ENCODE results near the gene TBC1D2. TPM values are rescaled to one million over a fixed set of nuclear protein-coding genes. Genes with fewer than 3 reads are reported as not detected.

The TBC1D2 gene
- total RNA-seq, 1 donor from 2014 or later, result 16.3 TPM

DNA sequence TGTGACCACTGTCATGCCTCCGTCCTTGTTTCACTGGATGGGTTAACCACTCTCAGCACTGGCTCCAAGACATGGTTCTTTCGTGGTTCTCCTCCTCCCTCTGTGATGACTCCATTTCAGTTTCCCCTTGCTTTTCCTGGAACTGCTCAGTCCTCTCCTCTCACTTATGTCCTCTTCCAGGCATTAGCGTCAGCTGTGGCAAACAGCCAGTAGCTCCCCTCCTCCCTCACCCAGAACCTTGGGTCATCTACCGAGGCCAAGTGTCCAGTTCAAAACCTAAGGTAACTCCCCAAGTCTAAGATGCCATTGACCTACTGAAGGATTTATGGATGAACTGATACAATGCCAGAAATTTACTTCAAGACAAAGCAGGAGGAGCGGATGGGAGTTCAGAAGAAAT is 53.2 kb downstream of the TBC1D2 start:
- intact Hi-C loops (cut with DNase I), result loop anchor here (10.0 kb wide), 1 partner anchor 127 kb away; no protein-coding TSS in a partner anchor
- no peak for DNase-seq (ENCODE audit: low spot score)
- ATAC-seq, result peak; percentile 42

- DNase-seq (ENCODE audit: low spot score) (no peak), ATAC-seq (no peak)
- intact Hi-C loops (cut with DNase I), result loop anchor here (10.0 kb wide), 1 partner anchor 127 kb away; no protein-coding TSS in a partner anchor
Observed at GRCh38 chr9:98201749-98202148, 53.7 kb downstream of the TBC1D2 start.

DNA sequence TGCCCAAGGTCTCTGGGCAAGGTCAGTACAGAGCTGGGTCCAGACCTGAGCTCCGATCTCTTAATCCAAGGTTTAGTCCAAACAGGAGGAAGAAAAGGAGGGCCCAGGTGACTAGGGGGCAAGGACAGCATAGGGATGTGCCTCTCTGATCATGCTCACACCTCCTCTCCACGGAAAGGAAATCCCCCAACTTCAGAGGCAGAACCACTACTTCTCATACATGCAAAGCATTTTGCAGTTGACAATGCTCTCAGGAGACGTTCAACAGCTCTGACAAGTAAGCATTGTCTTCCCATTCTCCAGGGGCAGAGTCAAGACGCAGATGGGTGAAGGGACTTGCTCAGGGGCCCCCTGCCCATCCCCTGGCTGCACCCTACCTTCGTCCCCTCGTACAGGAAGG is 54.3 kb downstream of the TBC1D2 start:
- intact Hi-C loops (cut with DNase I), result loop anchor here (10.0 kb wide), 1 partner anchor 126 kb away; no protein-coding TSS in a partner anchor
- no peak for DNase-seq (ENCODE audit: low spot score)
- no peak for ATAC-seq

DNA sequence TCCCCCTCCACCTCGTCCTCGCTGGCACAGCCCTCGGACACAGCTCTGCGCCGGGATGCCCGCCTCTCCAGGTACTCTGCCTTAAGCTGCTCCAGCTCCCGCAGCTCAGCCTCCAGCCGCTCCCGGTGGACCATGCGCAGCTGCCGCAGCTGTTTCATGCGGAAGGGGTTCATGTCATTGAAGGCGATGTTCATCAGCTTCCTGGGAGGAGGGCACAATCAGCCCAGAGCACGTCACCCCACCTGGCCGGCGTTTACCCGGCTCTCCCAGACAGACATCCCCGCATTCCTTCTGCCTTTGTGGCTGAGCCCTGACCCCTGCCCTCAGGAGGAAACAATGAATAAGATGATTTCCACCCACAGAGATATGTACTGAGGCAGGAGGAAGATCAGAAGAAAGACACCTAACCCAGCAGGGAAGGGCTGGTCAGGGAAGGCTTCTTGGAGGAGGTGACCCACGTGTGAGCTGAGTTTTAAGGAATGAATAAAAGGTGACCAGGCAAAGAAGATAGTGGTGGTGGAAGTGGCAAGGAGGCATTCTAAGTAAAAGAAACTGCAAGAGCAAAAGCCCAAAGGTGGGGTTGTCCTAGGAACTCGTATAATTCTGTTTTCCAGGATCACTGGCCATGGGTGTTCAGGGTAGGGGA is 55.9 kb downstream of the TBC1D2 start:
- ATAC-seq, result no peak
- intact Hi-C loops (cut with DNase I), result loop anchor here (10.0 kb wide), 2 partner anchors 55 to 125 kb away; partner anchors contain the start of gene TBC1D2
- no peak for DNase-seq (ENCODE audit: low spot score)

DNA sequence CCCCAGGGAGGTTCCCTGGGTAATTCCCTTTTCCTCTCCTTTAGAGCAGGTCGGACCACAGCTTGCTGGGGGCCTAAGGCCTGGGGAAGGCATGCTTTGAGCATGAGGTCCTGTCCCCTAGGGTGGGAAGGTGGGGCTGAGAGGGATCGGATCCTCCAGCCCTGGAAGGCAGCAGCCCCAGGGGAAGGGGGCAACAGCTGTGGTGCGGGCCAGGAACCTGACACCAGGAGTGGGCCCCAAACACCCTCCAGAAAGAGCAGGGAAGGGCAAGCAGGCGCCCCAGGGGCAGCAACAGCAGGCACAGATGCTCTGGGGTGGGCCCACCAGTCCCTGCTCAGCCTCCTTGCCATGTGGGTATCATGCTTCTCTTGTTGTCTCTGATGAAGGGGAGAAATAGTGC is 59.8 kb downstream of the TBC1D2 start:
- ATAC-seq, result no peak
- intact Hi-C loops (cut with DNase I), result loop anchor here (10.0 kb wide), 1 partner anchor 59 kb away; the partner anchor contains the start of gene TBC1D2
- no peak for DNase-seq (ENCODE audit: low spot score)

GRCh38 chr9:98193336-98193944 is 62.0 kb downstream of the TBC1D2 start:
- intact Hi-C loops (cut with DNase I), result loop anchor here (10.0 kb wide), 1 partner anchor 61 kb away; the partner anchor contains the start of gene TBC1D2
- peak; percentile 3 for ATAC-seq
- no peak for DNase-seq (ENCODE audit: low spot score)

DNA sequence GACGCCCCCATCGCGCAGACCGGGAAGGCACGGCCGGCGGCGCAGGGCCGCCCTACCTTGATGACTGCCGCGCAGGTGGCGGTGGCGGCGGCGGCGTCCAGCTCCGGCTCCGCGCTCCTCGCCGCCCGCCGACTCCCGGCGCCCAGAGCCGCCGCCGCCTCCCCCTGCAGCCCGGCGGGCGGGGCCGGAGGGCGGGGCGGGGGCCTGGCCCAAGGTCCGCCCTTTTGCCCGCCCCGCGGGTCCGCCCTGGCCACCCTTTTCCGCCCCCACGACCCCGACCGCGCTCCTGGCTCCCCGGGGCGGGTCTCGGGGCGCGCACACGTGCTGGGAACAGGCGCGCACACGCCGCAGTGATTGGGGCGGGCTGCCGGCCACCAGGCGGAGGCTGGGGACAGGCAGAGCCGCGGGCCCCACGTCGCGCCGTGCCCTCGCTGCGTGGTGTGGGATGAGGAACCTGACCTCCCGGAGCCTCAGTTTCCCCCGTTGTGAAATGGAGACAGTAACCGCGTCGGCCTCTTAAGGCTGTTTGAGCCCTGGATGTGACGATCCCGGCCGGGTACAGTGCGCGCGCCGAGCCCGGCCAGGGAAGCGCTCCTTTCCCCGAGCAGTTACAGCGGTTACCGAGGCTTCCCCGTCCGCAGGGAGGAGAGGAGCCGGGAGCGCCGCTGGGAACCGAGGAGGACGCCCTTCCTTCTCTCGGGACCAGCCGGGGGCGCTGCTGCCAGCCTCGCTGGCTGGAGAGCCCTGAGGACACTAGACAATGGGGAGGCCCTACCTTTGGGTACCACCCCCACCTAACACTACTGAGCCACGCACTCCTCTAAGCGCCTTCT is 62.7 kb downstream of the TBC1D2 start, which contains the start of gene CORO2A:
Gene CORO2A, minus strand, starts transcription at position 135 of the 833 bp plus-strand sequence. CDS start 34,977 bp downstream, outside the sequence.
- DNase-seq (ENCODE audit: low spot score) (peak; percentile 82), ATAC-seq (peak; percentile 90)
- intact Hi-C loops (cut with DNase I), result loop anchor here (10.0 kb wide), 1 partner anchor 62 kb away; the partner anchor contains the start of gene TBC1D2

DNA sequence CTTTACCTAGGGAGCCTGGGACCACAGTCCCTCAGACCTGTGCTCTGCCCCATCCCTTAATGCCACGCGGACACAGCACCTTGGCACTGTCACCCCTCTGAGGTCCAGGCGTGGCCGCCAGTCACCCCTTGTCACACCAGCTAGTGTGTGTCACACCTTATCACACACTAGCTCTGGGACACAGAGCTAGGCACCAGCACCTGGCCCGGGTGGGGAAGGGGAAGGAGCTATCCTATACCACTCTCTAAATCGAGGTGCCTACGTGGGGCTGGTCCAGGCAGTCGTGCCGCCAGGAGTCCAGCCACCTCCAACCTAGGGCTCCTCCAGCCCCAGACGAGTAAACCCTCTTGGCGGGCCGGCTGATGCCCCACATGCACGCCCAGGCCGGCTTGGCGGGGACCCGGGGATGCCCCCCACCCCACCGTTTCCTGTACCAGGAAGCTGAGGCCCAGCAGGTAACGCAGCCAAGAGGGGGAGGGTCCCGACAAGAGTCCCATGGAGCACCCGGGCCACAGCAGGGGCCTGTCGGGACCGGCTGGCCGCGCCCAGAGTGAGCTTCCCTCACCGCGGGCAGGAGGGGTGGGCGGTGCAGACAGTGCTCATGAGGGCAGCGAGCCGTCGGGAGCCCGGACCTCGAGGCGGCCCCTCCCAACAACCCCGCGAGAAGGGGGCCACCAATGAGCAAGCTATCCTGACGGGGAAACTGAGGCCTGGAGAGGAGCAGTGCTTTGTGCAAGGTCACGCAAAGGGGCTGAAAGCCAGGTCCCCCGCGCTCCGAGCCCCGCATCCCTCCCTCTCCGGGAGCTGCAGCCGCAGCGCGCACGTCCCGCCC is 63.6 kb downstream of the TBC1D2 start:
- DNase-seq (ENCODE audit: low spot score), result peak; percentile 65
- intact Hi-C loops (cut with DNase I), result loop anchor here (10.0 kb wide), 1 partner anchor 63 kb away; the partner anchor contains the start of gene TBC1D2

GRCh38 chr9:98191181-98191608 is 64.3 kb downstream of the TBC1D2 start:
- no peak for DNase-seq (ENCODE audit: low spot score)
- no peak for ATAC-seq
- intact Hi-C loops (cut with DNase I), result loop anchor here (10.0 kb wide), 1 partner anchor 64 kb away; the partner anchor contains the start of gene TBC1D2

More for the DNA sequence above, 63.6 kb downstream of the TBC1D2 start:
- ATAC-seq, result peak; percentile 31

GRCh38 chr9:98190757-98191105 is 64.7 kb downstream of the TBC1D2 start:
- ATAC-seq (no peak), DNase-seq (ENCODE audit: low spot score) (no peak)
- intact Hi-C loops (cut with DNase I), result loop anchor here (10.0 kb wide), 1 partner anchor 64 kb away; the partner anchor contains the start of gene TBC1D2

GRCh38 chr9:98189412-98189811 is 66.0 kb downstream of the TBC1D2 start:
- intact Hi-C loops (cut with DNase I), result no loop called here
- no peak for ATAC-seq

DNA sequence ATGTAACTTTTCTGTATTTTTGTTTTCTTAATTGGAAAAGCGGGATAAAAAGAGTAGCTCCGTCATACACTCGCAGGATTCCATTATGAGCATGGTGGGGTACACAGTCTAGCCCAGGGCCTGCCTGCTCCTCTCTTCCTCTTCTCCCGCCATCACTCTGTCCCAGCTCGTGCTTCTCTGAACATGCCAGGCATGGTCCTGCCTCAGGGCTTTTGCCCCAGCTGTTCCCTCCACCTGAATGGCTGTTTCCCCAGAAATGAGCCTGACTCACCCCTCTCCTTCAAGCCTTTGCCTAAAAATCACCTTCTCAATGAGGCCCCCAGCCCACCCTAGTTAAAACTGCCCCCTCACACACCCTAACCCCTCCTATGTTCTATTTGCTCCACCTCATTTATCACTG is 67.5 kb downstream of the TBC1D2 start:
- DNase-seq (ENCODE audit: low spot score), result no peak
- intact Hi-C loops (cut with DNase I), result no loop called here
- ATAC-seq, result no peak

More at GRCh38 chr9:98189412-98189811, 66.0 kb downstream of the TBC1D2 start:
- DNase-seq (ENCODE audit: low spot score), result no peak

GRCh38 chr9:98186236-98186635 is 69.2 kb downstream of the TBC1D2 start:
- ATAC-seq (no peak), DNase-seq (ENCODE audit: low spot score) (no peak)
- intact Hi-C loops (cut with DNase I), result no loop called here

GRCh38 chr9:98185611-98186171 is 69.8 kb downstream of the TBC1D2 start:
- intact Hi-C loops (cut with DNase I), result no loop called here
- DNase-seq (ENCODE audit: low spot score), result no peak
- ATAC-seq, result no peak

GRCh38 chr9:98185021-98185567 is 70.4 kb downstream of the TBC1D2 start:
- no peak for DNase-seq (ENCODE audit: low spot score)
- intact Hi-C loops (cut with DNase I), result no loop called here
- no peak for ATAC-seq

GRCh38 chr9:98184326-98184725 is 71.1 kb downstream of the TBC1D2 start:
- ATAC-seq (no peak), DNase-seq (ENCODE audit: low spot score) (no peak)
- intact Hi-C loops (cut with DNase I), result no loop called here

GRCh38 chr9:98182889-98183599 is 72.4 kb downstream of the TBC1D2 start:
- intact Hi-C loops (cut with DNase I), result no loop called here
- ATAC-seq (no peak), DNase-seq (ENCODE audit: low spot score) (no peak)
